Left kidney (tissue), 2 donors: Measurements from ENCODE around the gene TMED10. TPM values are rescaled to one million over a fixed set of nuclear protein-coding genes. Genes with fewer than 3 reads are reported as not detected.
"Not testable (repeated sequence)": the region's sequence is repeated elsewhere in the genome, so short reads cannot be mapped to it uniquely, and the experiment has no call there.

ENCODE experiments used
- DNase-seq: peaks from one replicate; pipeline ENCODE4 v3.0.0-alpha.2; 2013
- polyA plus RNA-seq: library from polyadenylated mRNA; unstranded; fragments of 120-200 nt; gene quantifications from one replicate; pipeline ENCODE4 v1.2.1, GENCODE V29; 2013; ENCODE audit not compliant: insufficient read length

Gene TMED10
- polyA plus RNA-seq, 1 donor = 271 TPM

- no peak for DNase-seq
Measured at GRCh38 chr14:75127903-75128595, 48.4 kb downstream of the TMED10 start.

DNA sequence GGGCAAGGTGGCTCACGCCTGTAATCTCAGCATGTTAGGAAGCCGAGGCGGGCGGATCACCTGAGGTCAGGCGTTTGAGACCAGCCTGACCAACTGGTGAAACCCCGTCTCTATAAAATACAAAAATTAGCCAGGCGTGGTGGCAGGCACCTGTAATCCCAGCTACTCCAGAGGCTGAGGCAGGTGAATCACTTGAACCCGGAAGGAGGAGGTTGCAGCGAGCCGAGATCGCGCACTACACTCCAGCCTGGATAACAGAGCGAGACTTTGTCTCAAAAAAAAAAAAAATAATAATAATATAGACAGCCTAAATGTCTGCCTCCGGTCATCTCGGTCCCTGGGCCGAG lies 49.0 kb downstream of the TMED10 start:
- not testable (repeated sequence) for DNase-seq

- peak; percentile 92 for DNase-seq
Measured at GRCh38 chr14:75126679-75127473, 49.5 kb downstream of the TMED10 start, which contains the start of gene NEK9. Gene NEK9, minus strand, starts transcription at chr14:75127048. Its CDS starts 127 bp downstream, at chr14:75126921.

DNA sequence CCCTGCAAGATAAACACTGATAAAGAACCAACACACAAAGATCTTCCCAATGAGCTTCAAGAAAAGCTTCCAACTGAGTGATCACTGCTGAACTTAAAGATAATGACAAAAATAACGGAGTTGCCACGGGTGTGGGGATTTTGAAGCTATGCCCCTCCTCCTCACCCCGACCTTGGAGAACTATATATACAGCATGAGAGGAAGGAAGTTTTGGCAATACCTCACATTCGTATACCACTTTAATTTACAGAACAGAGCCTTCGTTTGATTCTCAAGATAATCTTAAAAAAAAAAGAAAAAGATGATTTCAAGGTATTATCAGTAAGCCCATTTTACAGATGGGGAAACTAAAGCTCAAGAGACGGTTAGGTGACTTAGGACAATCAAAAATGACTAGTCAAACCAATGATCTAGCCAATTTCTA lies 50.3 kb downstream of the TMED10 start:
- no peak for DNase-seq

DNA sequence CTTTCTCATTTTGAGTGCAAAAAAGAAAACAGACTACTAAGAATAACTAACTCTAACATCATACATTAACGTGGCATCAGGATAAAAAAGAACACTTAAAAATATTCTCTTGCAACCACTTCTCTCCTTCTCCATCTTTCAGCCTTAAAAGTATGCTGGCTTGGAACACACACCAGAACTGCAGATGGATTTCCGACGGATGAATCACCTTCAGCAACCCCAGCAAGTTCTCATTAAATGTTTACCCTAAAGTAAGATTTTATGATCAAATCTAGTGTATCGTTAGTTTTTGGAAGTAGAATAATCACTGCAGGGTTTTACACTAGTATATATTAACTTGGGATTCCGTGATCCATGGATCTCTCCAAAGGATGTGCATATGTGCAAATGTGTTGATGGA lies 50.8 kb downstream of the TMED10 start:
- DNase-seq = no peak

- DNase-seq = no peak
Measured at GRCh38 chr14:75123991-75124390, 52.4 kb downstream of the TMED10 start.

DNA sequence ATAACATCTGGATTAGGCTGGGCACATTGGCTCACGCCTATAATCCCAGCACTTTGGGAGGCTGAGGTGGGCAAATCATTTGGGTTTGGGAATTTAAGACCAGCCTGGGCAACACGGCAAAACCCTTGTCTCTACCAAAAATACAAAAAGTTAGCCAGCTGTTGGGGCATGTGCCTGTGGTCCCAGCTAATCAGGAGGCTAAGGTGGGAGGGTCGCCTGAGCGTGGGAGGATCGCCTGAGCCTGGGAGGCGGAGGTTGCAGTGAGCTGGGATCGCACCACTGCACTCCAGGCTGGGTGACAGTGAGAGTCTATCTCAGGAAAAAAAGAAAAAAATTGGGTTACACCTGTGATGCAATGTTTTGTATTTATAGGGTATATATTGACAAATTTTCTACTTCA lies 54.9 kb downstream of the TMED10 start:
- DNase-seq = no peak

GRCh38 chr14:75120541-75121291 lies 55.7 kb downstream of the TMED10 start:
- DNase-seq = no peak

DNA sequence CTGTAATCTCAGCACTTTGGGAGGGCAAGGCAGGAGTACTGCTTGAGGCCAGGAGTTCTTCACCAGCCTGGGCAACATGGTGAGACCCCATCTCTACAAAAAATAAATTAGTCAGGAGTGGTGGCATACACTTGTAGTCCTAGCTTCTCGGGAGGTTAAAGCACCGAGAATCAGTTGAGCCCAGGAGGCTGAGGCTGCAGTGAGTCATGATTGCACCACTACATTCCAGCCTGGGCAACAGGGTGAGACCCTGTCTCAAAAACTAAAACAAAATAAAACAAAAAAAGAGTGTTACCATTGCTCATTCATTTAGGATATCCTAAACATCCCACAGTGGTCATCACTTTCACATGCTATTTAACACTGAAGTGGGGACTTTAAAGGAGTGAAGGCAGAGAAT lies 57.4 kb downstream of the TMED10 start:
- no peak for DNase-seq

DNA sequence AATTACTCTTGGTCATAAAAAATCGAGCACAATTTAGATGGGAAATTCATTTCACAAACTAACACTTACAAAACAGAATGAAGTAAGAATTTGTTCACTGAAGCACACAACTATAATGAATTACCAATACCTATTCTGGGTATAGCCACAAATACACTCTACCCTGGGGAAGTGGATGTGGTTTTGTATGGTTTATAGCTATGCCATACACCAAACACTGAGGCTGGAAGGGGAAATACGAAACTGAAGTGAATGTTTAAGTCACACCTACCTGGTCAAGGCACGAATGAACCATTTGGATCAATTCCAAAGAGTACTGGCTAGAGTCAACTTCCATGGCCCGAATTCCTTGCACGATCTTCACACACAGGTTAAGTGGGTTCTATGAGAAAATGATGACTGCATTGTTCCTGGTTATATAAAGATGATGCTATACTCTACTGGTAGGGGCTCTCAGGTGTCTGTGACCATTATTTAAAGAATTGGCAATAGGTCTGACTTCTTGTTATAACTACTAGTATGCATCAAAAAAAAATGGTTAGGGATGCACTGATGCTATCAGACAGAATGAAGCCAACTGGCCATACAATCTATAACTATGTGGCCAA lies 62.4 kb downstream of the TMED10 start:
- DNase-seq = no peak

GRCh38 chr14:75109877-75110276 lies 66.5 kb downstream of the TMED10 start:
- no peak for DNase-seq

DNA sequence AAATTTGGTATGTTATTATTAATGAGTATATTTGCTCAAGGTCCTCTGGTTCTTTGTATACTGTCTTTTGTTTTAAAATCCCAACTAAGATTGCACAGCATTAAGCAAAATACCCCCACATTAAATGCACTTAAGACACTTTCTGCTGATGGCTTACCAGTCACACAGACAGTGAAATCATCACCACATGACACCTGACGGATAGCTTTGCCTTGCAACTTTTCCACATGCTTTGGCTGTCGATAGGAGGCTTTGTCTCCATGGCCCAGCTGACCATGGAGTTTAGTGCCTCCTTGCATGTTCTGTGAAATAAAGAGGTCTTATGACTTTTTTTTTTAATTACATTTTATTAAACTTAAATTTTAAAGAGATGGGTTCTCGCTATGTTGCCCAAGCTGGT lies 69.2 kb downstream of the TMED10 start:
- DNase-seq = no peak

DNA sequence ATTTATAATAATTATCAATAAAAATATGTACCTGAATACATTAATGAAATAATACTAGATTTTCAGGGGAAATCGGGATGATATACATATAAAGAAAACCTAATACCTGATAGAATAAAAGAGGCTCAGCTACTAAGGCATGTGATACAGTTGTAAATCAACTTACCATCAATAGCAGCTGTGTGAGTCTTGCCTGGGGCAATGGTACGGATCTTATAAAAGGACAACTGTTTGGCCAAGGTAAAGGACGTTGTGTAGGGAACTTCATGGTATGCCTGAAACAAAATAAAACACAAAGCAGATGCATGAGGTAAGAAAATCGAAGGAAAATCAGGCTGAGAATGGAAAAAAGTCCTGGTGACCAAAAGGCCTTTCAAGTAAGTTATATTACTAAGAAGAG lies 74.9 kb downstream of the TMED10 start:
- DNase-seq = no peak

DNA sequence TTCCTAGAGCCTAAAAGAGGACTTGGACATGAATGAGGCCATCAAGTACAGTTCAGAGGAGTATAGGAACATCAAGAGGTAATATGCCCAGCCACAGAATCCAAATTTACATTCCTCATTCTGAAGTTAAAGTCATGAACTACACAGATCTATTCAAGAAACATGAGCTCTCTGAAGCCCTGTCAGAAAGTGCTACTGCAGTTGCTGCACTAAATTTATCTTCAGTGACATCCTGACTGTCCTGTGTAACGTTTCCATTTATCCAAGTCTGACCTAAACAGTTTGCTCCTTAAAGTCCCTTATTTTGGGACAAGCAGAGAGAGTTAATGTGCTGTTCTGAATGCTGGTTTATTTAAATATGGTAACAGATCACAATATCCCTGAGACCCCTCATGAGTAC lies 77.7 kb downstream of the TMED10 start:
- no peak for DNase-seq

DNA sequence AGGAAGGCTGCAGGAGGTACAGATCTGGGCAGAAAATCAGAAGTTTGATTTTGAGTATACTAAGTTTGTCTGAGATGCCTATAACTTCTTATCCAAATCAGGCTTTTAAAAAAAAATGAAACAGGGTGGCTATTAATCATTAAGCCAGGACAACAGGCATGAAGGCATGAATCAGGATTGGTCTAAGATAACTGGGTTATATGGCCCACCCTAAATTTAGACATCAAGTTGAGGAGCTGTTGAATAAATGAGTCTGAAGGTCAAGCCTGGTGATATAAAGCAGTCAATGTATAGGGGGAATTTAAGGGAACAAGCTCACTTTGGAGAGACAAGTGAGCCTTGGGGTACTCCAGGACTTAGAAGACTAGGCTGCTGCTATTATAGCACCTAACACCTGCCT lies 78.2 kb downstream of the TMED10 start:
- DNase-seq = no peak

GRCh38 chr14:75096959-75097358 lies 79.5 kb downstream of the TMED10 start:
- no peak for DNase-seq

GRCh38 chr14:75095690-75096089 lies 80.7 kb downstream of the TMED10 start:
- DNase-seq = no peak

- DNase-seq = no peak
Measured at GRCh38 chr14:75094896-75095295, 81.5 kb downstream of the TMED10 start.

DNA sequence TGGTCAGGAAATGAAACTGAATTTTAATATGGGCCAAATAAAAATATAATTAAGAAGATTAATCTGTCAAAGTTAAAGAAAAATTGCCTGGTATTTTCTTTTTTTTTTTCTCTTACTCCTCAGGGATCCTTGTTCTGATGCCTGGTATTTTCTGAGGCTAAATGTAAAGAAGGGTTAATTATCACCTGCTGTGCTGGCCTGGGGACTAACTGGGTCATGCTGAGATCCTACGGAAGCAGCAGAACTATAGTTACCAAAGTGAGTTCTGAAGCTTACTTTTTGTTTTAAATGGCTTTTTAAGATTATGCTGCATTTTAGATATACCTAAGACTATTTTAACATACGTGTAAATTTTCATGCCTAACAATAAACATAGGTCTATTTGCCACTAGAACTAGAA lies 83.7 kb downstream of the TMED10 start:
- DNase-seq = no peak

- DNase-seq = no peak
Measured at GRCh38 chr14:75091251-75091650, 85.2 kb downstream of the TMED10 start.

- no peak for DNase-seq
Measured at GRCh38 chr14:75090353-75090752, 86.1 kb downstream of the TMED10 start.

DNA sequence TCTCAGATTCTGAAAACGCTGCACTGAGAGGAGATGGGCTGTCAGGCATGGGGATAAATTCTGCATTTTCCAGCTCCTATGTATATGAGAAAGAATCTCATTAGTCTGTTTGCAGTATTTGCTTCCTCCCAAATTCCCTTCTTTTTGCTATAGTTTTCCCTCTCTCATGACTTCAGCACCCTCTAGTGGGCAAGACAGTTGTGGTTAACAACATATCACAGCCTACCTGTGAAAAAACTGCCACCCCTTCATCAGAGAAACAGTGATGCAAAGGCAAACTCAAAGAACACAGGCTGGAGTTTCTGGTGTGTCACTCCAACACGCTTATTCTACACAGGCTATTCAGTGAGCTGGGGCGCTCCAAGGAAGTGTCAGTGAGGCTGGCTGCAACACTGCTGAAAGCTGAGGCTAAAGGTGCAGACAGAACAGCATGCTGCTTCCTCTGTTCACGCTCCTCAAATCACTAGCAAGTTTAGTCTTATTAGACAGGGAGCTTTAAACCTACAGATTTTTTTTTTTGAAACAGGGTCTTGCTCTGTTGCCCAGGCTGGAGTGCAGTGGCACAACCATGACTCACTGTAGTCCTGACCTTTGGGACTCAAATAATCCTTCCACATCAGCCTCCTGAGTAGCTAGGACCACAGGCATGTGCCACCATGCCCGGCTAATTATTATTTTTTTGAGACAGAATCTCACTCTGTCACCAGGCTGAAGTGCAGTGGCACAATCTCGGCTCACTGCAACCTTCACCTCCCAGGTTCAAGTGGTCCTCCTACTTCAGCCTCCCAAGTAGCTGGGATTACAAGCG lies 87.6 kb downstream of the TMED10 start:
- DNase-seq = peak; percentile 75
